Activated CD8-positive, alpha-beta T cell treated with anti-CD3 and anti-CD28 coated beads for 36 hours (primary cell): ENCODE data around the gene CCDC14. TPM values are rescaled to one million over a fixed set of nuclear protein-coding genes. Genes with fewer than 3 reads are reported as not detected.
"Not testable (repeated sequence)": the region's sequence is repeated elsewhere in the genome, so short reads cannot be mapped to it uniquely, and the experiment has no call there.

ENCODE experiments used
- ATAC-seq: fragments of 200-7000 bp; cut with Tn5 transposase; one replicate; pipeline ENCODE4 v1.10.0; 2021; ENCODE audit warnings: mild to moderate bottlenecking, moderate library complexity
- CTCF ChIA-PET: fragments of 350-600 bp; sonication (Branson Sonifier 250); formaldehyde crosslinking; loops from one replicate; lab custom pipeline; 2021; ENCODE audit warnings: antibody characterized with exemption; lab: Charles Lee
- POLR2A ChIA-PET: fragments of 350-600 bp; sonication (Branson Sonifier 250); formaldehyde crosslinking; loops from one replicate; lab custom pipeline; 2021; ENCODE audit warnings: antibody characterized with exemption; lab: Charles Lee
- DNase-seq: peaks from one replicate; pipeline ENCODE4 v3.0.0-alpha.2; 2020
- H3K27ac Mint-ChIP-seq: one replicate; pipeline ENCODE4 v1.8.0; 2021; ENCODE audit warnings: mild to moderate bottlenecking, mixed read lengths
- H3K27me3 Mint-ChIP-seq: one replicate; pipeline ENCODE4 v1.8.0; 2021; ENCODE audit warnings: mixed read lengths
- H3K36me3 Mint-ChIP-seq: one replicate; pipeline ENCODE4 v1.8.0; 2021; ENCODE audit warnings: low read depth, mixed read lengths
- H3K4me1 Mint-ChIP-seq: one replicate; pipeline ENCODE4 v1.8.0; 2021; ENCODE audit warnings: low read depth, mixed read lengths
- H3K4me3 Mint-ChIP-seq: one replicate; pipeline ENCODE4 v1.8.0; 2021; ENCODE audit warnings: mild to moderate bottlenecking, moderate library complexity, mixed read lengths
- H3K9me3 Mint-ChIP-seq: one replicate; pipeline ENCODE4 v1.8.0; 2021; ENCODE audit warnings: mixed read lengths
- intact Hi-C: fragments of 100-400 bp; cut with micrococcal nuclease; formaldehyde crosslinking; loops from one replicate; pipeline ENCODE4 v1.10.0; 2022
- total RNA-seq, 2 experiments: library from RNA; stranded (reverse); gene quantifications; one replicate each; pipeline ENCODE4 v1.2.3, GENCODE V29; 2021
- TF ChIP-seq, protein P1 (sequence below): fragments of 200-600 bp; IDR thresholded peaks from one replicate; pipeline ENCODE4 v1.8.0; 2022; ENCODE audit warnings: antibody characterized with exemption, mild to moderate bottlenecking

The CCDC14 gene
- total RNA-seq, 2 experiments from 2014 or later: 34.1 to 35.1 TPM

DNA sequence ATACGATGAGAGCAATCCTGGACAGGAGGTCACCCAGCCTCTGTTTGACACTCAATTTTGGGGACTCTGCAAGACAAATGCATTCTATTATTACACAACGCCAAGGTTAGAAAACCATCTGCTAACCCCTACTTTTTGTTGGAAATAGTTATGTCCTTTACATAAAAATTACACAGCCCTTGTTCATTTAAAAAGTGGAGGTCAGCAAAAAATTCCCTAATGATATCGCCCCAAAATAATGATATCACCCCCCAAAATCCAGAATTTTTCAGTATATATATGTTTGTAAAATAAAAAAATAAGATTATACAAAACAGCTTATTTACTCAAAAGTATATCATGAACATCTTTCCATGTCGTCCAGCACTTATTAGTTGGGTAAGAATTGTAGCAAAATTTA lies 19.5 kb upstream of the CCDC14 start:
- intact Hi-C loops: no loop called here
- ChIA-PET CTCF (interaction anchor here (1.0 to 2.5 kb wide), 8 partner anchors 9 to 106 kb away, joined by 3 to 7 read pairs (median 4); partner anchors contain the start of genes CCDC14 and KALRN), POLR2A (no interaction called here)
- no peaks in the 10 kb centered on the region for H3K9me3 Mint-ChIP-seq
- H3K4me1 Mint-ChIP-seq: peaks cover 5% of the 10 kb centered on the region
- no peak for ATAC-seq
- H3K27me3 Mint-ChIP-seq: peaks cover 33% of the 10 kb centered on the region
- TF ChIP-seq, protein P1, sequence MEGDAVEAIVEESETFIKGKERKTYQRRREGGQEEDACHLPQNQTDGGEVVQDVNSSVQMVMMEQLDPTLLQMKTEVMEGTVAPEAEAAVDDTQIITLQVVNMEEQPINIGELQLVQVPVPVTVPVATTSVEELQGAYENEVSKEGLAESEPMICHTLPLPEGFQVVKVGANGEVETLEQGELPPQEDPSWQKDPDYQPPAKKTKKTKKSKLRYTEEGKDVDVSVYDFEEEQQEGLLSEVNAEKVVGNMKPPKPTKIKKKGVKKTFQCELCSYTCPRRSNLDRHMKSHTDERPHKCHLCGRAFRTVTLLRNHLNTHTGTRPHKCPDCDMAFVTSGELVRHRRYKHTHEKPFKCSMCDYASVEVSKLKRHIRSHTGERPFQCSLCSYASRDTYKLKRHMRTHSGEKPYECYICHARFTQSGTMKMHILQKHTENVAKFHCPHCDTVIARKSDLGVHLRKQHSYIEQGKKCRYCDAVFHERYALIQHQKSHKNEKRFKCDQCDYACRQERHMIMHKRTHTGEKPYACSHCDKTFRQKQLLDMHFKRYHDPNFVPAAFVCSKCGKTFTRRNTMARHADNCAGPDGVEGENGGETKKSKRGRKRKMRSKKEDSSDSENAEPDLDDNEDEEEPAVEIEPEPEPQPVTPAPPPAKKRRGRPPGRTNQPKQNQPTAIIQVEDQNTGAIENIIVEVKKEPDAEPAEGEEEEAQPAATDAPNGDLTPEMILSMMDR: no peak
- no peak overlapping the region for H3K27ac Mint-ChIP-seq
- no peaks in the 10 kb centered on the region for H3K36me3 Mint-ChIP-seq
- no peak for DNase-seq
- H3K4me3 Mint-ChIP-seq: no peak overlapping the region

DNA sequence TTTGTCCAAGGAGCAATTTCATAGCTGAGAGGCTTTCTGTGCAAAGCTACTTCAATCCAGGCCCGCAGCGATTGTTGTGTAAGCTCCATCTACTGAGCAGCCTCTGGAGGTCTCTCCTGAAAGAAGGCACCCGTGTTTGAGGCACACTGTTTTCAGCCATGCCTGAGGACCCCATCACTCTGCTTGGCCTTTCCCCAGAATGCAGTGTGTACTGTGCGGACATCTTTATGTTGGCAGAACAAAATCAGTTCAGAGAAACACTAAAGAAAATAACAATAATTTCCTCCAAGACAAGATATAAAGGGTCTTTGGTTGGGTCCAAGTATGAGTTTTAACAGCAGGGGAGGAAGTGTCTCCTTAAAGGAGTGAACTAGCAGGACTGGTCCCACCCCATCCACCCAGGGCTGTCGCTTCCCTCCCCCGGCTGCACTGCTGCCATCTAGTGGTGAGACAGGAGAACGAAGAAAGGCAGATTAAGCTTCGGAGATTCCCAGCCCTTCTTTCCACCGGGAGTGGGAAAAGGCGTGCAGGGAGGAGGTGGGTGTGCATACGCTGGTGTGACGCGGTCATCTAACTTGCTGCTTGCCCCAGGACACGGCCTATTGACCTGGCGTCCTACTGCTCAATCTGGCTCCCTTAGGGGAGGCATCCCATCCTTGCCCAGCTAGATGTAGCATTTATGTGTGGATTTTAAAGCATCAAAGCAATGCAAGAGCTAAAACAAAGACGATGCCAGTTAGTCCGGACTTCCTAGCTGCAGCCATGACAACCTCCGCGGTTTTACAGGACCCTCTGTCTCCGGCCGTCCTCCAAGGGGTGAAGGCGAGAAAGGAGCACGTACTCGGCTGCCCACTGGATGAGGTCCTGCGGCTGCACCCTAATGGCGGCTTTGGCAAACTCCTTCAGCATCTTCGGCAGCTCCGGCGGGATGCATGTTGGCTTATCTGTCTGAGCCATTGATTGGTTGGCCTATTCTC lies 18.8 kb upstream of the CCDC14 start:
- H3K27me3 Mint-ChIP-seq: peaks cover 32% of the 10 kb centered on the region
- H3K36me3 Mint-ChIP-seq, H3K27ac Mint-ChIP-seq, intact Hi-C loops, POLR2A ChIA-PET, H3K4me1 Mint-ChIP-seq, H3K4me3 Mint-ChIP-seq, H3K9me3 Mint-ChIP-seq: not testable (repeated sequence)
- ATAC-seq: peak; percentile 80
- TF ChIP-seq, protein P1: peak; percentile 71
- CTCF ChIA-PET: interaction anchor here (0.7 to 2.5 kb wide), 9 partner anchors 8 to 202 kb away, joined by 3 to 7 read pairs (median 3); partner anchors contain the start of genes CCDC14 and KALRN
- peak; percentile 19 for DNase-seq

DNA sequence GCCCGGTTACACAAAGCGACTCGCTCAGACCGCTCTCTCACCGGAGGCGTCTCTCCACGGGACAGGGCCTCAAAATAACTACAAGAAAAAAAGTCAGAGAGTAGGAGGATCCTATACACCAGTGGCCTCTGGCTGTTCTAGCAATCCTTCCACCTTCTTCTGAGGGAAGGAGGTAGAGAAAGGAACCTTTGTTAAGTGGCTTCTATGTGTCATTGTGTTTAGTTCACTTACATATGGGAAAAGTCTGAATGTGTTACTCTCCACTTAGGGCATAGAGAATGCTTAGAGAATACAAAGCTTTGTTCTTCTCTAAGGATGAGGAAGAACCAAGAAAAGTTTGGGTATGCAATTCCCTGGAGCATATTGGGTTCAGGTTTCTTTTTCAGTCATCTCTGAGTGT lies 15.9 kb upstream of the CCDC14 start:
- peaks cover 16% of the 10 kb centered on the region for H3K27me3 Mint-ChIP-seq
- POLR2A ChIA-PET, H3K9me3 Mint-ChIP-seq, H3K36me3 Mint-ChIP-seq, CTCF ChIA-PET, H3K27ac Mint-ChIP-seq, DNase-seq, ATAC-seq, H3K4me3 Mint-ChIP-seq, intact Hi-C loops, H3K4me1 Mint-ChIP-seq: not testable (repeated sequence)

DNA sequence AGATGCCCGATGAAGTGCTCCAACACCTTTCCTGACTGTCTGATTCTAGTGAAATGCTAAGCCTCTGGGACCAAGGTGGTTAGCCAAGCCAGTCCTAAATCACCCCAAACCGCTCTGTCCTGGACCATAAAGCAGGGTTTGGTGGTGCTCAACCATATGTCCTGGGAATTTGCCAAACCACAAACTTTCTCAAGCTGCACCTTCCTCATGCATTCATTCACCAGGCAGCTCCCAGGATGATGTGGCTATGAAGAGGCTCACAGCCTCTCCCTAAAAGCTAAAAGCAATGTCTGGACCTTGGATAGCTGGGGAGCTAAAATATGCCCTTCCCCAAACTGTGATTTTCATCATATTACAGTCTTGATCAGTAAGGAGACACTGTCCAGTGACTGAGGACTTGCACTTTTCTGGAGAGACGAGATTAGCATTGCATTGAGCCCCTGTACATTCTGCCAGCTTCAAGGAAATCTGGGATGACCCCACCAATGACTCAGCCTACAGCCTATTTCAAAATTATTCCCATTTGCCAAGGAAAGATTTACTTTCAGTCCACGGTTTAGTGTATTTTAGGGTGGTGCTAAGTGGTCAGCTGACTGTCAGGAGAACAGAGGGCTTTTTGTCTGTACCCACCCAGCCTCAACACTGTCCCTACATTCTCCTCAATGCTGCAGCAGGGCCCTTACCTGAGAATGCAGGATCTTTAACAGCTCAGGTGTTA lies 15.3 kb upstream of the CCDC14 start:
- DNase-seq, H3K36me3 Mint-ChIP-seq, CTCF ChIA-PET, ATAC-seq, H3K27ac Mint-ChIP-seq, H3K4me1 Mint-ChIP-seq, H3K9me3 Mint-ChIP-seq, H3K4me3 Mint-ChIP-seq, intact Hi-C loops, POLR2A ChIA-PET: not testable (repeated sequence)
- H3K27me3 Mint-ChIP-seq: peaks cover 17% of the 10 kb centered on the region

DNA sequence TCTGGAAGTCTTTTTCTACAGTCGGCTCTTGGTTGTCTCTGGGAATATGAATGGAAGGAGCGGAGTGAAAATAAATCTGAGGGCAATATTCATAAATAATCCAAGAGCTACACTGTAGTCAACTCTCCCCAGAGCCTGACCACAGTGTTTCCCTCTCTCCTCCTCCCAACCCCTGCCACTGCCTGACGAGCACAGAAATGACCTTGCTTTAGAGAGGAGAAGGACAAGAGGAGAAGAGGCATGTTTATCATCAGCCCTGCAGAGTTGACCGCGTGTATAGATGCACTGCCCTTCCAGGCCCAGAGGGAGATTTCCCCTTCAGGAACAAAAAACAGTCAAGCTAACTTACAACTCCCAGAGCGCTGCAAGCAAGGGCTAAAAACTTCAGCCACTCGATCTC lies 14.0 kb upstream of the CCDC14 start:
- ATAC-seq, H3K4me1 Mint-ChIP-seq, H3K27ac Mint-ChIP-seq, intact Hi-C loops, POLR2A ChIA-PET, H3K9me3 Mint-ChIP-seq, CTCF ChIA-PET, H3K36me3 Mint-ChIP-seq, H3K4me3 Mint-ChIP-seq, H3K27me3 Mint-ChIP-seq, DNase-seq: not testable (repeated sequence)

DNA sequence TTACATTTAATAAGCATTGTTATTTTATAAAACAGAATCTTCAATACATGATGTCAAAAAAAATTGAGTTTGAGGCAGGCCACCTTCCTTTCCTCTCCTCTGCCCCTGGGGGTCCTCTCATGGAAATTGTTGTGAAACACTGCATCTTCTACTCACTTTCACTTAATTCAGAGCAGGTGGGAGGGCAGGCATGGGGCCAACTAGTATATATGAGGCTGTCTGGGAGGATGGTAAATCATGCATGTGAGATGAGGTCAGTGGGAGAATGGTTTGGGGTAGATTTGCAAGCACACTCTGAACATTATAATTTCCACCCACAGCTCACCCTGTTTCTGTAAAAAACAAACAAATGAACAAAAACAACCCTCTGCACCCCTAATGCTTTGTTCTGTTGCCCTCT lies 10.4 kb upstream of the CCDC14 start:
- no peak for DNase-seq
- peaks cover 18% of the 10 kb centered on the region for H3K27me3 Mint-ChIP-seq
- H3K36me3 Mint-ChIP-seq: no peaks in the 10 kb centered on the region
- intact Hi-C loops: no loop called here
- ChIA-PET POLR2A (no interaction called here), CTCF (interaction anchor here (1.0 kb wide), 1 partner anchor 9 kb away, joined by 4 read pairs; no protein-coding TSS in a partner anchor)
- no peak for ATAC-seq
- no peak overlapping the region for H3K4me3 Mint-ChIP-seq
- H3K9me3 Mint-ChIP-seq: no peaks in the 10 kb centered on the region
- H3K27ac Mint-ChIP-seq: no peak overlapping the region
- H3K4me1 Mint-ChIP-seq: no peaks in the 10 kb centered on the region
- TF ChIP-seq, protein P1: no peak

DNA sequence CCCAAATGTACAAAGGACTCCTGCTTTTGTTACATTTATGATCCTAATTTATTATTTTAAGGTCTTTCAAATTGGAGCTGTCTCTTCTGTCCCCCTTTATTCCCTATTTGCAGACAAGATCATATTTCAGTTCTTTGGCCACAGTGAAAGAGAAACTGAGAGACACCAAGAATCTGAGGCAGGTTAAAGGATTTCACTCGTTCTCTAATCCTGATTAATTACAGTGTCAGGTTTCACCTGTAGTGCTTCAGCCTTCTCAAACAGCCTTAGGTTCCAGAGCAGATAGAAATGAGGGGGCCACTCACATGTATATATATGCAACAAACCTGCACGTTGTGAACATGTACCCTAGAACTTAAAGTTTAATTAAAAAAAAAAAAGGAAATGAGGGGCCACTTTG lies 6.2 kb upstream of the CCDC14 start:
- H3K27ac Mint-ChIP-seq, DNase-seq, ATAC-seq, CTCF ChIA-PET, H3K9me3 Mint-ChIP-seq, H3K36me3 Mint-ChIP-seq, H3K4me1 Mint-ChIP-seq, H3K4me3 Mint-ChIP-seq, POLR2A ChIA-PET, intact Hi-C loops: not testable (repeated sequence)
- H3K27me3 Mint-ChIP-seq: peaks cover 21% of the 10 kb centered on the region

DNA sequence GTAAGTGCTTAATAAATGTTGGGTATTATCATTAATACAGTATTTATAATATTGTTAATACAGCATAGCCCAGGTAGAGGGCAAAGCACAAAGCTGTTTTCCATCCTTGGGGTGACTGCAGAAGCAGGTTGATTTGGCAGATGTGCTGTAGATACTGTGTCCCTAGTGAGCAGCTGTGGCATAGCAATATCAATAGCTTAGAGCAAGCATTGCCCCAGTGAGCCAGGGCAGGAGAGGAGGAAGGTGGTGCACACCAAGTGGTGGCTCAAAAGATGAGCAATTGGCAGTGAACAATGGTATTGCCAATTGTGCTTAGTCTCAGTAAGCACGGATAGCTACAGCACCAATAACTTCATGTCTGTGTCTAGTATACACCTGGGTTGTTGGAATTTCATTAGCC lies 5.8 kb upstream of the CCDC14 start:
- H3K36me3 Mint-ChIP-seq, DNase-seq, H3K4me3 Mint-ChIP-seq, POLR2A ChIA-PET, CTCF ChIA-PET, H3K4me1 Mint-ChIP-seq, H3K9me3 Mint-ChIP-seq, intact Hi-C loops, H3K27ac Mint-ChIP-seq: not testable (repeated sequence)
- H3K27me3 Mint-ChIP-seq: peaks cover 21% of the 10 kb centered on the region
- peak; percentile 56 for ATAC-seq

DNA sequence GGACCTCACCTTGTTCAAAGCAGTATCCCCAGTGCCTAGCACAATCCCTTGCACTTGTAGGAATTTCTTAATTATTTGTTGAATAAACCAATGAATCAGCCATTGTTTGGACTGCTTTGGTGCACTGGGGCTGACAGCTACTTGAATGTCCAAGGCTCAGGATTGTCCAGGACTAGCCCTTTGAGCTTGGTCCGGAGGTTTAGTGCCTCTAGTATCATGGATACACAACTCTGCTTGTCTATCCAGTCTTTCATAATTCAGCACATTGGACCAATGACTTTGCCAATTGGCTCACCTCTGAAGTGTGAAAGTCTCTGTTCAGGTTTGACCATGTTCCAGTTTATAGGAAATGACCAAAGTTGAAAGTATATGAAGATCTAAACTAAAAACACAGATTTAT lies 3.8 kb upstream of the CCDC14 start:
- H3K27ac Mint-ChIP-seq, H3K4me3 Mint-ChIP-seq, H3K36me3 Mint-ChIP-seq, DNase-seq, H3K4me1 Mint-ChIP-seq, CTCF ChIA-PET, H3K9me3 Mint-ChIP-seq, POLR2A ChIA-PET, intact Hi-C loops, ATAC-seq: not testable (repeated sequence)
- peaks cover 14% of the 10 kb centered on the region for H3K27me3 Mint-ChIP-seq
